H1 (cell line): ENCODE results near the gene ADGRB3. TPM values are rescaled to one million over a fixed set of nuclear protein-coding genes. Genes with fewer than 3 reads are reported as not detected.

Source experiments
- CTCF ChIA-PET: fragments of 300-600 bp; sonication (Branson Sonifier 250); formaldehyde crosslinking; loops from one replicate; lab custom pipeline; 2021; ENCODE audit not compliant: partially characterized antibody; lab: Charles Lee
- POLR2A ChIA-PET: fragments of 300-600 bp; sonication (Branson Sonifier 250); formaldehyde crosslinking; loops from one replicate; lab custom pipeline; 2021; ENCODE audit warnings: inconsistent platforms; ENCODE audit not compliant: partially characterized antibody; lab: Charles Lee
- DNase-seq, 2 experiments: peaks; one replicate each; pipeline versions ENCODE4 v3.0.0 to v3.0.0-alpha.2; 2010 to 2022; ENCODE audit warnings: low spot score in 2 of 2, low read depth in 1 of 2, mixed read lengths in 1 of 2
- FAIRE-seq: peaks from 2 replicates; lab custom pipeline; 2011; peaks lifted over from hg19 to GRCh38; lab: Jason Lieb, UNC
- H2AFZ ChIP-seq: 2 replicates; pipeline ENCODE4 v1.8.1; 2012; ENCODE audit warnings: low read length, inconsistent platforms
- H2AK5ac ChIP-seq: 2 replicates; pipeline ENCODE4 v1.6.1; 2013; ENCODE audit warnings: low read depth, low read length
- H2BK120ac ChIP-seq: replicated peaks from 2 replicates; pipeline ENCODE3; 2013; ENCODE audit warnings: low read depth, low read length, inconsistent platforms
- H2BK12ac ChIP-seq: 2 replicates; pipeline ENCODE4 v1.6.1; 2013; ENCODE audit warnings: low read depth, low read length
- H2BK15ac ChIP-seq: 2 replicates; pipeline ENCODE4 v1.6.1; 2013; ENCODE audit warnings: low read length
- H2BK20ac ChIP-seq: 2 replicates; pipeline ENCODE4 v1.6.1; 2013; ENCODE audit warnings: low read length
- H2BK5ac ChIP-seq: 2 replicates; pipeline ENCODE4 v1.6.1; 2013; ENCODE audit warnings: low read depth, low read length
- H3K14ac ChIP-seq: 2 replicates; pipeline ENCODE4 v1.6.1; 2013; ENCODE audit warnings: inconsistent platforms; ENCODE audit not compliant: insufficient read length
- H3K18ac ChIP-seq: 2 replicates; pipeline ENCODE4 v1.6.1; 2013; ENCODE audit warnings: low read length; ENCODE audit errors: extremely low read depth
- H3K23ac ChIP-seq: 2 replicates; pipeline ENCODE4 v1.6.1; 2013; ENCODE audit warnings: inconsistent platforms; ENCODE audit not compliant: insufficient read length
- H3K23me2 ChIP-seq: 2 replicates; pipeline ENCODE4 v1.6.1; 2013; ENCODE audit warnings: low read depth, low read length
- H3K27ac ChIP-seq: 2 replicates; pipeline ENCODE4 v1.6.1; 2011; ENCODE audit warnings: low read depth, low read length, inconsistent platforms
- H3K27me3 ChIP-seq, 4 experiments: replicated peaks in 1 of 4; 1 replicate in 1 of 4; 2 replicates in 3 of 4; pipeline versions ENCODE4 v1.6.1 to v1.8.1; 2011 to 2013; ENCODE audit warnings: low read length in 3 of 4, mild to moderate bottlenecking in 3 of 4, inconsistent platforms in 2 of 4, mixed read lengths in 2 of 4, moderate library complexity in 1 of 4; ENCODE audit not compliant: control insufficient read depth in 3 of 4, insufficient read depth in 3 of 4; ENCODE audit errors: extremely low read depth in 1 of 4
- H3K36me3 ChIP-seq, 4 experiments: 2 replicates each; pipeline versions ENCODE4 v1.6.1 to v1.8.1; 2011 to 2013; ENCODE audit warnings: mild to moderate bottlenecking in 4 of 4, low read length in 3 of 4, moderate library complexity in 2 of 4, control low read depth in 1 of 4, inconsistent platforms in 1 of 4; ENCODE audit not compliant: insufficient read depth in 4 of 4, control insufficient read depth in 2 of 4
- H3K4ac ChIP-seq: replicated peaks from 2 replicates; pipeline ENCODE3; 2013; ENCODE audit warnings: low read length, low read depth, mixed read lengths, inconsistent platforms; ENCODE audit not compliant: insufficient read length
- H3K4me1 ChIP-seq, 4 experiments: replicated peaks in 1 of 4; 1 replicate in 1 of 4; 2 replicates in 3 of 4; pipeline versions ENCODE4 v1.6.1 to v1.8.1; 2011 to 2013; ENCODE audit warnings: low read length in 3 of 4, inconsistent platforms in 2 of 4, mixed read lengths in 1 of 4; ENCODE audit not compliant: insufficient read depth in 4 of 4, control insufficient read depth in 3 of 4
- H3K4me2 ChIP-seq, 2 experiments: 2 replicates each; pipeline versions ENCODE4 v1.6.1 to v1.8.1; 2011 to 2013; ENCODE audit warnings: low read depth in 2 of 2, low read length in 2 of 2, control low read depth in 1 of 2, inconsistent platforms in 1 of 2, mild to moderate bottlenecking in 1 of 2; ENCODE audit not compliant: insufficient read depth in 1 of 2
- H3K4me3 ChIP-seq, 4 experiments: fragments of 200-600, 300-600 bp in 1 of 4; sonication (generic), shearing (Covaris generic), sonication (Bioruptor Twin) in 1 of 4; 2 replicates each; pipeline versions ENCODE4 v1.5.1 to v1.8.1; 2011 to 2016; ENCODE audit warnings: low read length in 4 of 4, low read depth in 3 of 4, control low read depth in 2 of 4, inconsistent platforms in 2 of 4, mild to moderate bottlenecking in 2 of 4, mixed read lengths in 1 of 4, moderate library complexity in 1 of 4; ENCODE audit not compliant: insufficient read depth in 2 of 4; ENCODE audit errors: extremely low read depth in 1 of 4
- H3K56ac ChIP-seq: replicated peaks from 2 replicates; pipeline ENCODE3; 2013; ENCODE audit warnings: low read depth, mild to moderate bottlenecking, mixed read lengths, low read length, inconsistent platforms; ENCODE audit not compliant: insufficient read length
- H3K79me1 ChIP-seq: 2 replicates; pipeline ENCODE4 v1.6.1; 2013; ENCODE audit warnings: low read depth, low read length, control low read depth
- H3K79me2 ChIP-seq, 2 experiments: 2 replicates each; pipeline versions ENCODE4 v1.6.1 to v1.8.1; 2012 to 2013; ENCODE audit warnings: low read length in 2 of 2, mild to moderate bottlenecking in 2 of 2, inconsistent platforms in 1 of 2; ENCODE audit not compliant: insufficient read depth in 2 of 2, control insufficient read depth in 1 of 2
- H3K9ac ChIP-seq, 4 experiments: replicated peaks in 1 of 4; 1 replicate in 1 of 4; 2 replicates in 3 of 4; pipeline versions ENCODE4 v1.6.1 to v1.8.1; 2011 to 2013; ENCODE audit warnings: low read depth in 3 of 4, low read length in 3 of 4, control low read depth in 2 of 4, mild to moderate bottlenecking in 2 of 4, moderate library complexity in 2 of 4, inconsistent platforms in 1 of 4; ENCODE audit errors: extremely low read depth in 1 of 4
- H3K9me3 ChIP-seq, 2 experiments: 2 replicates each; pipeline versions ENCODE4 v1.6.1 to v1.8.1; 2012 to 2013; ENCODE audit warnings: mild to moderate bottlenecking in 2 of 2, moderate library complexity in 2 of 2, control low read depth in 1 of 2, inconsistent platforms in 1 of 2, low read depth in 1 of 2, low read length in 1 of 2, mixed read lengths in 1 of 2; ENCODE audit not compliant: insufficient read depth in 2 of 2
- H4K20me1 ChIP-seq, 2 experiments: replicated peaks in 1 of 2; 2 replicates each; pipeline versions ENCODE3 to v1.8.1; 2011 to 2013; ENCODE audit warnings: inconsistent platforms in 2 of 2, low read length in 2 of 2, mild to moderate bottlenecking in 1 of 2; ENCODE audit not compliant: insufficient read depth in 2 of 2, control insufficient read depth in 1 of 2
- H4K5ac ChIP-seq: 2 replicates; pipeline ENCODE4 v1.6.1; 2013; ENCODE audit warnings: low read length, low read depth, mixed read lengths, inconsistent platforms; ENCODE audit not compliant: insufficient read length
- H4K8ac ChIP-seq: 2 replicates; pipeline ENCODE4 v1.8.0; 2013; ENCODE audit warnings: mild to moderate bottlenecking, moderate library complexity, low read length, inconsistent platforms; ENCODE audit not compliant: insufficient read depth; ENCODE audit errors: extremely low read depth
- H4K91ac ChIP-seq: replicated peaks from 2 replicates; pipeline ENCODE3; 2013; ENCODE audit warnings: low read length, mixed read lengths, inconsistent platforms; ENCODE audit not compliant: insufficient read length
- ATF2 ChIP-seq: IDR thresholded peaks from 2 replicates; pipeline ENCODE4 v1.6.1; 2012; ENCODE audit warnings: low read length, inconsistent platforms
- ATF3 ChIP-seq: IDR thresholded peaks from 2 replicates; pipeline ENCODE4 v1.6.1; 2011; ENCODE audit warnings: low read depth, mild to moderate bottlenecking, low read length; ENCODE audit not compliant: insufficient read depth
- CHD2 ChIP-seq: IDR thresholded peaks from 2 replicates; pipeline ENCODE4 v1.6.1; 2012; ENCODE audit warnings: low read length, improper control_type of control experiment
- CREB1 ChIP-seq: IDR thresholded peaks from 2 replicates; pipeline ENCODE4 v1.6.1; 2012; ENCODE audit warnings: inconsistent platforms
- KDM1A ChIP-seq: fragments of 200-600, 300-600 bp; sonication (generic); IDR thresholded peaks from 2 replicates; pipeline ENCODE4 v1.7.1; 2016; ENCODE audit warnings: mild to moderate bottlenecking, low read length, borderline replicate concordance
- MAX ChIP-seq: IDR thresholded peaks from 2 replicates; pipeline ENCODE4 v1.6.1; 2012; ENCODE audit warnings: inconsistent platforms
- NANOG ChIP-seq: IDR thresholded peaks from 2 replicates; pipeline ENCODE4 v1.6.1; 2011; ENCODE audit warnings: low read length, low read depth, mild to moderate bottlenecking, inconsistent platforms; ENCODE audit not compliant: insufficient read depth, poor library complexity, severe bottlenecking
- NRF1 ChIP-seq: IDR thresholded peaks from 2 replicates; pipeline ENCODE4 v1.6.1; 2011; ENCODE audit warnings: mild to moderate bottlenecking, low read depth, low read length, improper control_type of control experiment
- RFX5 ChIP-seq: IDR thresholded peaks from 2 replicates; pipeline ENCODE4 v1.6.1; 2011; ENCODE audit warnings: low read depth, low read length, improper control_type of control experiment, borderline replicate concordance
- SIX5 ChIP-seq: IDR thresholded peaks from 2 replicates; pipeline ENCODE4 v1.6.1; 2011; ENCODE audit warnings: mild to moderate bottlenecking, low read depth, low read length
- SUZ12 ChIP-seq: fragments of 200-600 bp; sonication (generic); IDR thresholded peaks from 2 replicates; pipeline ENCODE4 v1.6.1; 2012; ENCODE audit warnings: mild to moderate bottlenecking, inconsistent platforms, low read length, moderate library complexity, mixed read lengths
- TAF7 ChIP-seq: optimal IDR thresholded peaks from 2 replicates; pipeline ENCODE3; 2011; ENCODE audit warnings: low read depth, mild to moderate bottlenecking, inconsistent platforms, low read length, moderate library complexity, borderline replicate concordance
- WGBS, 2 experiments: shearing (Covaris generic) in 1 of 2; methylation state at CpG; one replicate each; pipeline versions ENCODE4 v1.1.6 to v1.1.7; 2013 to 2015; ENCODE audit warnings: low lambda C conversion rate in 2 of 2, mixed read lengths in 2 of 2, inconsistent platforms in 1 of 2, low coverage in 1 of 2, missing lambda C conversion rate in 1 of 2; ENCODE audit not compliant: insufficient replicate concordance in 2 of 2, insufficient coverage in 1 of 2, insufficient read length in 1 of 2; ENCODE audit errors: extremely low coverage in 1 of 2, missing lambda C conversion rate in 1 of 2; 5-methylcytosine and 5-hydroxymethylcytosine counted together
- polyA plus RNA-seq, 7 experiments: library from polyadenylated mRNA; depleted of rRNA in 3 of 7; stranded (reverse) in 5 of 7; unstranded in 2 of 7; fragments of >200 nt in 5 of 7; fragments of 200-250 nt in 2 of 7; gene quantifications; 1 replicate in 5 of 7; 2 replicates in 1 of 7; 4 replicates in 1 of 7; pipeline versions ENCODE4 v1.2.1 to v1.2.3, GENCODE V29; 2011 to 2013; ENCODE audit warnings: missing spikeins in 2 of 7, mixed read lengths in 2 of 7
- total RNA-seq: library from RNA; stranded (reverse); fragmentation: NEBNext Ultra II Directional; extraction: Animal tissue kit (Norgen Biotek cat#: 25700); gene quantifications from 2 replicates; pipeline ENCODE4 v1.2.1, GENCODE V29; 2021

Gene ADGRB3
- total and polyA plus RNA-seq, 2 of the 8 experiments (the other 6 are each of a cell fraction or from before 2014, with no cell fraction given), result 0.35 to 1.2 TPM

- no peaks in the 10 kb centered on the region for H3K23me2 ChIP-seq
- no peak overlapping the region for H2BK120ac ChIP-seq
- H3K14ac ChIP-seq, result no peak overlapping the region
- H3K23ac ChIP-seq, result no peak overlapping the region
- H3K4me1 ChIP-seq, result no peaks in the 10 kb centered on the region
- no peak overlapping the region for H2BK20ac ChIP-seq
- ChIA-PET CTCF (interaction anchor here (1.4 kb wide), 1 partner anchor 9 kb away, joined by 5 read pairs; no protein-coding TSS in a partner anchor), POLR2A (no interaction called here)
- H3K4me3 ChIP-seq, result no peak overlapping the region
- no peak overlapping the region for H2BK5ac ChIP-seq
- H3K36me3 ChIP-seq, result no peaks in the 10 kb centered on the region
- H2AFZ ChIP-seq, result 0 out of 2 replicates have a peak overlapping the region, but pooled peaks have one; percentile 19
- FAIRE-seq (no peak), DNase-seq (no peak)
- no peak overlapping the region for H4K5ac ChIP-seq
- H3K79me1 ChIP-seq, result no peaks in the 10 kb centered on the region
- H3K18ac ChIP-seq, result no peak overlapping the region
- no peak overlapping the region for H3K4ac ChIP-seq
- no peaks in the 10 kb centered on the region for H3K27me3 ChIP-seq
- no peak overlapping the region for H3K9ac ChIP-seq
- WGBS, 2 experiments, result 96% methylated on average over 3 of the region's 3 CpGs; no CpG with 5 or more reads in 1 of the 2 experiments
- H3K56ac ChIP-seq, result no peak overlapping the region
- no peak overlapping the region for H3K4me2 ChIP-seq
- H2BK12ac ChIP-seq, result no peak overlapping the region
- no peaks in the 10 kb centered on the region for H3K79me2 ChIP-seq
- no peak overlapping the region for H2AK5ac ChIP-seq
- H4K8ac ChIP-seq, result no peak overlapping the region
- H4K20me1 ChIP-seq, result no peaks in the 10 kb centered on the region
- no peak overlapping the region for H3K27ac ChIP-seq
- H2BK15ac ChIP-seq, result no peak overlapping the region
- H4K91ac ChIP-seq, result no peak overlapping the region
- no peaks in the 10 kb centered on the region for H3K9me3 ChIP-seq
- TF ChIP-seq ATF2, result no peak
- TF ChIP-seq RFX5, result no peak
- no peak for TF ChIP-seq CHD2
- TF ChIP-seq MAX, result no peak
- TF ChIP-seq NANOG, result no peak
- no peak for TF ChIP-seq SIX5
- no peak for TF ChIP-seq ATF3
- no peak for TF ChIP-seq CREB1
- TF ChIP-seq KDM1A, result no peak
- TF ChIP-seq SUZ12, result no peak
- no peak for TF ChIP-seq NRF1
- TF ChIP-seq TAF7, result no peak
Measured at GRCh38 chr6:69026243-69026642, 391.2 kb downstream of the ADGRB3 start.
